Cardiac fibroblast (primary cell): ENCODE data around the gene ASAH2.

ENCODE experiments used
- DNase-seq, 2 donors: peaks; one replicate each; pipeline versions ENCODE4 v3.0.0 to v3.0.0-alpha.2; 2010; ENCODE audit warnings: low read depth in 2 of 2
- H3K4me3 ChIP-seq, 2 donors: replicated peaks in 1 of 2; 1 replicate in 1 of 2; 2 replicates in 1 of 2; pipeline ENCODE4 v1.5.1; 2011; ENCODE audit warnings: low read depth in 2 of 2, low read length in 2 of 2, mild to moderate bottlenecking in 2 of 2, moderate library complexity in 1 of 2
- TF ChIP-seq, protein P1 (sequence below): IDR thresholded peaks from one replicate; pipeline ENCODE4 v1.5.1; 2011; ENCODE audit warnings: low read depth, mild to moderate bottlenecking, low read length, inconsistent platforms

Gene ASAH2

GRCh38 chr10:50222199-50222598 lies 29.1 kb downstream of the ASAH2 start:
- no peak for DNase-seq
- TF ChIP-seq, protein P1, sequence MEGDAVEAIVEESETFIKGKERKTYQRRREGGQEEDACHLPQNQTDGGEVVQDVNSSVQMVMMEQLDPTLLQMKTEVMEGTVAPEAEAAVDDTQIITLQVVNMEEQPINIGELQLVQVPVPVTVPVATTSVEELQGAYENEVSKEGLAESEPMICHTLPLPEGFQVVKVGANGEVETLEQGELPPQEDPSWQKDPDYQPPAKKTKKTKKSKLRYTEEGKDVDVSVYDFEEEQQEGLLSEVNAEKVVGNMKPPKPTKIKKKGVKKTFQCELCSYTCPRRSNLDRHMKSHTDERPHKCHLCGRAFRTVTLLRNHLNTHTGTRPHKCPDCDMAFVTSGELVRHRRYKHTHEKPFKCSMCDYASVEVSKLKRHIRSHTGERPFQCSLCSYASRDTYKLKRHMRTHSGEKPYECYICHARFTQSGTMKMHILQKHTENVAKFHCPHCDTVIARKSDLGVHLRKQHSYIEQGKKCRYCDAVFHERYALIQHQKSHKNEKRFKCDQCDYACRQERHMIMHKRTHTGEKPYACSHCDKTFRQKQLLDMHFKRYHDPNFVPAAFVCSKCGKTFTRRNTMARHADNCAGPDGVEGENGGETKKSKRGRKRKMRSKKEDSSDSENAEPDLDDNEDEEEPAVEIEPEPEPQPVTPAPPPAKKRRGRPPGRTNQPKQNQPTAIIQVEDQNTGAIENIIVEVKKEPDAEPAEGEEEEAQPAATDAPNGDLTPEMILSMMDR = no peak
- no peak overlapping the region for H3K4me3 ChIP-seq

DNA sequence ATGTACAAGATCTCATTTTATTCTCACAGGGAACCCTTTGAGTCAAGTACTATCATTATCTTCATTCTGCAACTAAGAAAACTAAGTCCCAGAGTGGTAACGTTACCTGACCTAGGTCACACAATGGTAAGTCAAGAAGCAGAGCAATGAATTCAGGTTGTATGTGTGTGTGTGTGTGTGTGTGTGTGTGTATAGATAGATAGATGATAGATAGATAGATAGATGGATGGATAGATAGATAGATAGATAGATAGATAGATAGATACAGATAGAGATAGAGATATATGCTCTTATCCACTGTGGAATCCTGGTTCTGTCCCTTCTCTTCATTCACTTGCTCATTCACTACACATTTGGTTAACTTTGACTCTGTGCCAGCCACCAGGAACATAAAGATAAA lies 29.8 kb downstream of the ASAH2 start:
- TF ChIP-seq, protein P1 = no peak
- DNase-seq = no peak
- H3K4me3 ChIP-seq = no peak overlapping the region

GRCh38 chr10:50219646-50220045 lies 31.7 kb downstream of the ASAH2 start:
- no peak for DNase-seq
- H3K4me3 ChIP-seq = no peak overlapping the region
- TF ChIP-seq, protein P1 = no peak

DNA sequence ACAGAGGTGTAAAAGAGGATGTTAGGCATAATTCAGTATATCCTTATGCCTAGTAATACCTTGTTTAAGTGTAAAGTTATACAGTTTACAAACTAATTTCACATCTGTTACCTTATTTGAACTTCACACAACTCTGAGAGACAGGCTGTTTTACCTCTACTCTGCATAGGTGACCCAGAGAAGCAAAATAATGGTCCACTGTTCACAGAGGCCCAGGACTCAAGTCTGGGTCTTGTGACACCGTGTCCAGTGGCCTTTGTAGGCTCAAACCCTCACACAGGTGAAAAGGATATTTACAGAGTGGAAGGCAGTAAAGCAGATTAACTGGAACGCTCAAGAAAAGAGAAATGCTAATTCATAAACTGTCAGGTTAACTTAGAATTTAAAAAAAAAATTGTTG lies 32.1 kb downstream of the ASAH2 start:
- TF ChIP-seq, protein P1 = no peak
- no peak for DNase-seq
- H3K4me3 ChIP-seq = no peak overlapping the region

- no peak overlapping the region for H3K4me3 ChIP-seq
- TF ChIP-seq, protein P1 = no peak
- peak; percentile 63 to 69 for DNase-seq
Measured at GRCh38 chr10:50216894-50217293, 34.4 kb downstream of the ASAH2 start.

GRCh38 chr10:50216418-50216817 lies 34.9 kb downstream of the ASAH2 start:
- no peak overlapping the region for H3K4me3 ChIP-seq
- TF ChIP-seq, protein P1 = no peak
- DNase-seq = no peak

DNA sequence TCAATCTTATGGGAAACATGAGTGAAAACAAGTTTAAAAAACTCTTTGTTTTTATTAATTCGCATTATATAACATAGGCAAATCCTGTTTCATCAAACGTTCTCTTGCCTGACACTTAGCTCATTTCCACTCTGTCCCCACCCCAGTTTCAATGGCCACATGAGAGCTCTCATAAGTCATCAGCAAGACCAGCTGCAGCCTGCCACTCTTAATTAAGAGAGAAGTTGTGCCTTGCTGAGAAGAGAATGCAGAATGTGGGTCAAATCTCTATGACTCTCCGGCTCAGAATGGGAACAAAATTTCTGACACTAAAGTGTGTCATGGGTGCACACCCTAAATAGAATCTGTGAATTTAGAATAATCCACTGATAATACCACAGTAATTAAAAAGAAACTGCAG lies 39.6 kb downstream of the ASAH2 start:
- TF ChIP-seq, protein P1 = no peak
- DNase-seq = no peak
- no peak overlapping the region for H3K4me3 ChIP-seq
